ENCODE results near the gene ITGA3. TPM values are rescaled to one million over a fixed set of nuclear protein-coding genes. Genes with fewer than 3 reads are reported as not detected.

The ITGA3 gene
- total RNA-seq, 4 donors from 2014 or later, result 145 to 246 (median 172) TPM

GRCh38 chr17:50072925-50073324, 17.0 kb downstream of the ITGA3 start:
- Histone ChIP-seq H3K36me3 (peaks cover 77 to 85% of the 10 kb centered on the region in 2 donors), H3K27ac (no peak overlapping the region), H3K4me3 (replicated peaks in 1 of 3) (no peak overlapping the region), H3K4me1 (no peaks in the 10 kb centered on the region), H3K27me3 (no peaks in the 10 kb centered on the region), H3K9me3 (no peaks in the 10 kb centered on the region)
- intact Hi-C loops (cut with DNase I), result no loop called here
- TF ChIP-seq CTCF (IDR thresholded peaks at IDR 0.05), result no peak
- no peak for TF ChIP-seq POLR2A (IDR thresholded peaks at IDR 0.05)
- DNase-seq, result no peak
- WGBS, 2 donors, result 79 to 86% methylated on average over 1 of the region's 1 CpG

GRCh38 chr17:50074227-50074626, 18.3 kb downstream of the ITGA3 start:
- intact Hi-C loops (cut with DNase I), result no loop called here
- Histone ChIP-seq H3K27me3 (no peaks in the 10 kb centered on the region), H3K27ac (no peak overlapping the region), H3K4me3 (replicated peaks in 1 of 3) (no peak overlapping the region), H3K36me3 (peaks cover 80 to 90% of the 10 kb centered on the region in 2 donors), H3K4me1 (no peaks in the 10 kb centered on the region), H3K9me3 (no peaks in the 10 kb centered on the region)
- no peak for DNase-seq
- TF ChIP-seq CTCF (IDR thresholded peaks at IDR 0.05), result no peak
- WGBS, 2 donors, result 92 to 100% methylated on average over 6 of the region's 6 CpGs

GRCh38 chr17:50075446-50076032, 19.6 kb downstream of the ITGA3 start:
- no peak for DNase-seq
- H3K4me3 ChIP-seq (replicated peaks in 1 of 3), result no peak overlapping the region
- WGBS, 2 donors, result 95% methylated on average over 15 to 16 of the region's 16 CpGs
- no peaks in the 10 kb centered on the region for H3K9me3 ChIP-seq
- H3K4me1 ChIP-seq, result no peaks in the 10 kb centered on the region
- H3K27me3 ChIP-seq, result no peaks in the 10 kb centered on the region
- TF ChIP-seq POLR2A (IDR thresholded peaks at IDR 0.05) (no peak), CTCF (IDR thresholded peaks at IDR 0.05) (no peak)
- intact Hi-C loops (cut with DNase I), result no loop called here
- no peak overlapping the region for H3K27ac ChIP-seq
- peaks cover 90 to 91% of the 10 kb centered on the region in 2 donors for H3K36me3 ChIP-seq

GRCh38 chr17:50076221-50076590, 20.3 kb downstream of the ITGA3 start:
- Histone ChIP-seq H3K36me3 (peaks cover 92% of the 10 kb centered on the region in 2 donors), H3K4me3 (replicated peaks in 1 of 3) (no peak overlapping the region), H3K27ac (no peak overlapping the region), H3K9me3 (no peaks in the 10 kb centered on the region), H3K4me1 (no peaks in the 10 kb centered on the region), H3K27me3 (no peaks in the 10 kb centered on the region)
- intact Hi-C loops (cut with DNase I), result no loop called here
- DNase-seq, result no peak
- 91 to 95% methylated on average over 15 to 16 of the region's 16 CpGs for WGBS, 2 donors
- TF ChIP-seq CTCF (IDR thresholded peaks at IDR 0.05) (no peak), POLR2A (IDR thresholded peaks at IDR 0.05) (no peak)

GRCh38 chr17:50076591-50077235, 20.8 kb downstream of the ITGA3 start:
- WGBS, 2 donors, result 77 to 81% methylated on average over 18 to 29 of the region's 39 CpGs
- DNase-seq, result no peak
- TF ChIP-seq CTCF (IDR thresholded peaks at IDR 0.05), result no peak
- TF ChIP-seq POLR2A (IDR thresholded peaks at IDR 0.05), result no peak
- Histone ChIP-seq H3K9me3 (no peaks in the 10 kb centered on the region), H3K4me3 (replicated peaks in 1 of 3) (no peak overlapping the region), H3K27me3 (no peaks in the 10 kb centered on the region), H3K27ac (no peak overlapping the region), H3K36me3 (peaks cover 92% of the 10 kb centered on the region in 2 donors), H3K4me1 (no peaks in the 10 kb centered on the region)
- intact Hi-C loops (cut with DNase I), result no loop called here

Measured in thyroid gland (tissue), 4 donors.